PFSK-1 (cell line): ENCODE measurements around the gene GPR179.

Experiments used
- FOXP2 ChIP-seq: optimal IDR thresholded peaks from 2 replicates; pipeline ENCODE3; 2011; ENCODE audit warnings: borderline replicate concordance, control low read depth, inconsistent platforms; ENCODE audit not compliant: insufficient read depth; ENCODE audit errors: extremely low read length, extremely low read depth
- POLR2AphosphoS5 ChIP-seq: IDR thresholded peaks from 2 replicates; pipeline ENCODE4 v1.6.1; 2012; ENCODE audit warnings: low read depth, mild to moderate bottlenecking, control low read depth, low read length, moderate library complexity
- SIN3A ChIP-seq: IDR thresholded peaks from 2 replicates; pipeline ENCODE4 v1.6.1; 2012; ENCODE audit warnings: mild to moderate bottlenecking, low read length, moderate library complexity, borderline replicate concordance; ENCODE audit not compliant: insufficient read depth
- TAF1 ChIP-seq: IDR thresholded peaks from 2 replicates; pipeline ENCODE4 v1.6.1; 2012; ENCODE audit warnings: low read length, control low read depth, borderline replicate concordance; ENCODE audit not compliant: insufficient read depth
- TF ChIP-seq, protein P1 (sequence below), 2 experiments: IDR thresholded peaks; 2 replicates each; pipeline versions ENCODE4 v1.6.1 to v1.8.0; 2011 to 2012; ENCODE audit warnings: low read depth in 2 of 2, low read length in 2 of 2, control low read depth in 1 of 2, inconsistent platforms in 1 of 2, mild to moderate bottlenecking in 1 of 2, moderate library complexity in 1 of 2; ENCODE audit not compliant: insufficient read depth in 1 of 2

The GPR179 gene

GRCh38 chr17:38332735-38333134, 11.0 kb downstream of the GPR179 start:
- TF ChIP-seq SIN3A (no peak), POLR2AphosphoS5 (no peak)

DNA sequence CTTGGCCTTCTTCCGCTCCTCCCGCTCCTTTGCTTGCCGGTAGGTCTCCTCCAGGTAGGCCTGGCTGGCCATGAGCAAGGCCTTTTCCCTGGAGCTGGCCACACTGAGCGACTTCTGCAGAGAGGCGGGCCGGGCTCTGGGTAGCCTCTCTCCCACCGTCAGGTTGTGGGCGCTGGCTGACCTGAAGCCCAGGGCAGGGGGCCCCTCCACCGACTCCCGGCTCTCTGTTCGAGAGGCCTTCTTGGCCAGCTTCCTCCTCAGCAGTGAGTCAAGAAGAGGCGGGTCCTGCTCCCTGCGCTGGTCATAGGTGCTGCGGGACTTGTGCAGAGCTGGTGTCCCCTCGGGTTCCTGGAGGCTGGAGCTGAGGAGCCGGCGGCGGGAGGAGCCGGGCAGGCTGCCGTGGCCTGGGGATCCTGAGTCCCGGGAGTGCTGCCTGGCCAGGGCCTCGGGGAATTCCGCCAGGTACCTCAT, 12.8 kb downstream of the GPR179 start:
- TF ChIP-seq FOXP2: no peak
- TF ChIP-seq SIN3A: no peak
- TF ChIP-seq, protein P1, sequence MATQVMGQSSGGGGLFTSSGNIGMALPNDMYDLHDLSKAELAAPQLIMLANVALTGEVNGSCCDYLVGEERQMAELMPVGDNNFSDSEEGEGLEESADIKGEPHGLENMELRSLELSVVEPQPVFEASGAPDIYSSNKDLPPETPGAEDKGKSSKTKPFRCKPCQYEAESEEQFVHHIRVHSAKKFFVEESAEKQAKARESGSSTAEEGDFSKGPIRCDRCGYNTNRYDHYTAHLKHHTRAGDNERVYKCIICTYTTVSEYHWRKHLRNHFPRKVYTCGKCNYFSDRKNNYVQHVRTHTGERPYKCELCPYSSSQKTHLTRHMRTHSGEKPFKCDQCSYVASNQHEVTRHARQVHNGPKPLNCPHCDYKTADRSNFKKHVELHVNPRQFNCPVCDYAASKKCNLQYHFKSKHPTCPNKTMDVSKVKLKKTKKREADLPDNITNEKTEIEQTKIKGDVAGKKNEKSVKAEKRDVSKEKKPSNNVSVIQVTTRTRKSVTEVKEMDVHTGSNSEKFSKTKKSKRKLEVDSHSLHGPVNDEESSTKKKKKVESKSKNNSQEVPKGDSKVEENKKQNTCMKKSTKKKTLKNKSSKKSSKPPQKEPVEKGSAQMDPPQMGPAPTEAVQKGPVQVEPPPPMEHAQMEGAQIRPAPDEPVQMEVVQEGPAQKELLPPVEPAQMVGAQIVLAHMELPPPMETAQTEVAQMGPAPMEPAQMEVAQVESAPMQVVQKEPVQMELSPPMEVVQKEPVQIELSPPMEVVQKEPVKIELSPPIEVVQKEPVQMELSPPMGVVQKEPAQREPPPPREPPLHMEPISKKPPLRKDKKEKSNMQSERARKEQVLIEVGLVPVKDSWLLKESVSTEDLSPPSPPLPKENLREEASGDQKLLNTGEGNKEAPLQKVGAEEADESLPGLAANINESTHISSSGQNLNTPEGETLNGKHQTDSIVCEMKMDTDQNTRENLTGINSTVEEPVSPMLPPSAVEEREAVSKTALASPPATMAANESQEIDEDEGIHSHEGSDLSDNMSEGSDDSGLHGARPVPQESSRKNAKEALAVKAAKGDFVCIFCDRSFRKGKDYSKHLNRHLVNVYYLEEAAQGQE (IDR thresholded peaks at IDR 0.05; ENCODE audit: insufficient read depth in 1 of 2, low read depth in 2 of 2, low read length in 2 of 2): no peak
- no peak for TF ChIP-seq TAF1

- TF ChIP-seq TAF1 (no peak), POLR2AphosphoS5 (no peak), FOXP2 (no peak), SIN3A (no peak)
- TF ChIP-seq, protein P1 (IDR thresholded peaks at IDR 0.05; ENCODE audit: insufficient read depth in 1 of 2, low read depth in 2 of 2, low read length in 2 of 2): no peak
Observed at GRCh38 chr17:38329808-38330730, 13.7 kb downstream of the GPR179 start.

- TF ChIP-seq SIN3A: no peak
- TF ChIP-seq TAF1: no peak
- TF ChIP-seq, protein P1 (IDR thresholded peaks at IDR 0.05; ENCODE audit: insufficient read depth in 1 of 2, low read depth in 2 of 2, low read length in 2 of 2): no peak
- TF ChIP-seq POLR2AphosphoS5: no peak
- no peak for TF ChIP-seq FOXP2
Observed at GRCh38 chr17:38329284-38329683, 14.5 kb downstream of the GPR179 start.

GRCh38 chr17:38328620-38329019, 15.1 kb downstream of the GPR179 start:
- TF ChIP-seq FOXP2 (no peak), POLR2AphosphoS5 (no peak)

DNA sequence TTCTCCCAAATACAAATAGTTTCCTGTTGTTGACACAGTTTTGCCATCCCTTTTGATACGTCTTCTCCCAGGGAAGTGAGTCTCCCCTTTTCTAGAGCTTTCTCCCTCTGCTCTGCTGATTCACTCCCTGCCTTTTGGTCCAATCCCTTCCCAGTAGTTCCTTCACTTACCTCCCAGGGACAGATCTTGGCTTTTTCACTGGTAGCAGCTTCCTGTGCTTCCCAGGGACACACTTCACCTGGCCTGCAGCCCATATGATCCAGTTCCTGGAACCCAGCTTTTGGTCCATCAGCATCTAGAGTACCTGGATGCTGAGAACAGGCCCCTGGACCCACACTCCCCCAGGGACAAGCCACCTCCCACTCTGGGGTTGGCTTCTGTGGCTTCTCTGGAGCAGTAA, 15.8 kb downstream of the GPR179 start:
- TF ChIP-seq, protein P1 (IDR thresholded peaks at IDR 0.05; ENCODE audit: insufficient read depth in 1 of 2, low read depth in 2 of 2, low read length in 2 of 2): no peak
- TF ChIP-seq FOXP2: no peak
- TF ChIP-seq SIN3A: no peak
- TF ChIP-seq TAF1: no peak
- no peak for TF ChIP-seq POLR2AphosphoS5
